Stimulated activated CD4-positive, alpha-beta T cell treated with anti-CD3 and anti-CD28 coated beads, Interleukin-2, amount 100 ng/mL, for 4 hours (primary cell): ENCODE measurements around the gene GSN.

Experiments
- DNase-seq: peaks from one replicate; pipeline ENCODE4 v3.0.0-alpha.2; 2020; ENCODE audit warnings: low read depth

Gene GSN

GRCh38 chr9:121373011-121373729, 105.2 kb downstream of the GSN start:
- no peak for DNase-seq

GRCh38 chr9:121376214-121376830, 108.4 kb downstream of the GSN start:
- no peak for DNase-seq

- DNase-seq, result no peak
Observed at GRCh38 chr9:121380846-121381245, 112.9 kb downstream of the GSN start.
